Measurements from ENCODE around the gene SOX12. TPM values are rescaled to one million over a fixed set of nuclear protein-coding genes. Genes with fewer than 3 reads are reported as not detected.

SOX12 gene
- total RNA-seq, 4 donors from 2014 or later, result 4.7 to 9.9 (median 5.4) TPM

DNA sequence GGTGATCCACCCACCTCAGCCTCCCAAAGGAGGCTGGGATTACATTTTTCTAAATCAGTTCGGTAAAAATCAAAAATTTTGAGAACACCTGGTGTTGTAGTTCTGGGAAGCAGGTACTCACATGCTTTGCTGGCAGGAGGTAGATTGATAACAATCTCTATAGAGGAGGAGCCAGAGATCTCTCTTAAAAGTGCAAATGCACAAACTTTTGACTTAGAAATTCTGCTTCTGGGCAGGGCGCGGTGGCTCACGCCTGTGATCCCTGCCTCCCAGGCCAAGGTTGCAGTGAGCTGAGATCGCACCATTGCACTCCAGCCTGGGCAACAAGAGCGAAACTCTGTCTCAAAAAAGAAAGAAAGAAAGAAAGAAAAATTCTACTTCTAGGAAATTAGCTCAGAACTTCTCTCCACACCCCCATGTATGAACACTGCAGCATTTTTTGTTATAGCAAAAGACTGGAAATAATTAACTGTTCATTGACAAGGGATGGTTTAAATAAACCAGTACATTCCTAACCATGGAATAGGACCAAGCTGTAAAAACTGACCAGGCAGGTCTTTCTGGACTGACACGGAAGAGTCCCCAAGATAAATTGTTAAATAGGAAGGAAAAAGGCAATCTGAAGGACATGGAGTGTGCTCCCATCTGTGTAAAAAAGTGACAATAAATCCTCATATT, 40.8 kb downstream of the SOX12 start:
- TF ChIP-seq, protein P1, sequence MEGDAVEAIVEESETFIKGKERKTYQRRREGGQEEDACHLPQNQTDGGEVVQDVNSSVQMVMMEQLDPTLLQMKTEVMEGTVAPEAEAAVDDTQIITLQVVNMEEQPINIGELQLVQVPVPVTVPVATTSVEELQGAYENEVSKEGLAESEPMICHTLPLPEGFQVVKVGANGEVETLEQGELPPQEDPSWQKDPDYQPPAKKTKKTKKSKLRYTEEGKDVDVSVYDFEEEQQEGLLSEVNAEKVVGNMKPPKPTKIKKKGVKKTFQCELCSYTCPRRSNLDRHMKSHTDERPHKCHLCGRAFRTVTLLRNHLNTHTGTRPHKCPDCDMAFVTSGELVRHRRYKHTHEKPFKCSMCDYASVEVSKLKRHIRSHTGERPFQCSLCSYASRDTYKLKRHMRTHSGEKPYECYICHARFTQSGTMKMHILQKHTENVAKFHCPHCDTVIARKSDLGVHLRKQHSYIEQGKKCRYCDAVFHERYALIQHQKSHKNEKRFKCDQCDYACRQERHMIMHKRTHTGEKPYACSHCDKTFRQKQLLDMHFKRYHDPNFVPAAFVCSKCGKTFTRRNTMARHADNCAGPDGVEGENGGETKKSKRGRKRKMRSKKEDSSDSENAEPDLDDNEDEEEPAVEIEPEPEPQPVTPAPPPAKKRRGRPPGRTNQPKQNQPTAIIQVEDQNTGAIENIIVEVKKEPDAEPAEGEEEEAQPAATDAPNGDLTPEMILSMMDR (IDR thresholded peaks at IDR 0.05), result no peak
- no peak for TF ChIP-seq POLR2A (IDR thresholded peaks at IDR 0.05)
- H3K4me3 ChIP-seq (ENCODE audit: low read depth, poor library complexity, severe bottlenecking), result no peak overlapping the region
- WGBS, 2 donors, result 37 to 41% methylated on average over 7 of the region's 7 CpGs
- DNase-seq (ENCODE audit: low spot score in 2 of 2), result no peak
- intact Hi-C loops (cut with DNase I; ENCODE audit: low total_unique reads), result no loop called here

DNA sequence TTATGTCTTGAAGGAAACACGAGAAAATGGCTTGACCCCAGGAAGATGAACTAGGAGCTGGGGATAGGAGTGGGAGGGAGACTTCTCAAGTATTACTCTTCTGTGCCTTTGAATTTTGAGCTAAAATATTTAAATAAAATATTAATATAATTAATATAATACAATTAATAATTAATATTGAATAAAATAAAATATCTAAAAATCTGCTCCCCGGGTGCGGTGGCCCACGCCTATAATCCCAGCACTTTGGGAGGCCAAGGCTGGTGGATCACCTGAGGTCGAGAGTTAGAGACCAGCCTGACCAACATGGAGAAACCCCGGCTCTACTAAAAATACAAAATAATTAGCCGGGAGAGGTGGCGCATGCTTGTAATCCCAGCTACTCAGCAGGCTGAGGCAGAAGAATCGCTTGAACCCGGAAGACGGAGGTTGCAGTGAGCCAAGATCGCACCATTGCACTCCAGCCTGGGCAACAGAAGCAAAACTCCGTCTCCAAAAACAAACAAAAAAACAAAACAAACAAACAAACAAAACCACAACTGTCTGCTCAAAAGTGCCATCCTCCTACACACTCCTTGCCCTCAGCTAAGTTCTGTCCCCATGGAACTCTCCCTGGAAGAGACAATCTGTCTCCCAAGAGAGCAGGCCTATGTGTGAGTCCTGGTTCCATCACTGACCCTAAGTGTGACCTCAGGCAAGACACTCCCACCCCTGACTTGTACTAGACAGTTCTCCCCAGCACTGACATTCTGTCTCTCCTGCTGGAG, 41.5 kb downstream of the SOX12 start:
- DNase-seq (ENCODE audit: low spot score in 2 of 2), result no peak
- intact Hi-C loops (cut with DNase I; ENCODE audit: low total_unique reads), result no loop called here
- TF ChIP-seq POLR2A (IDR thresholded peaks at IDR 0.05), result no peak
- TF ChIP-seq, protein P1 (IDR thresholded peaks at IDR 0.05), result no peak
- no peak overlapping the region for H3K4me3 ChIP-seq (ENCODE audit: low read depth, poor library complexity, severe bottlenecking)
- WGBS, 2 donors, result 67 to 70% methylated on average over 12 to 13 of the region's 13 CpGs

DNA sequence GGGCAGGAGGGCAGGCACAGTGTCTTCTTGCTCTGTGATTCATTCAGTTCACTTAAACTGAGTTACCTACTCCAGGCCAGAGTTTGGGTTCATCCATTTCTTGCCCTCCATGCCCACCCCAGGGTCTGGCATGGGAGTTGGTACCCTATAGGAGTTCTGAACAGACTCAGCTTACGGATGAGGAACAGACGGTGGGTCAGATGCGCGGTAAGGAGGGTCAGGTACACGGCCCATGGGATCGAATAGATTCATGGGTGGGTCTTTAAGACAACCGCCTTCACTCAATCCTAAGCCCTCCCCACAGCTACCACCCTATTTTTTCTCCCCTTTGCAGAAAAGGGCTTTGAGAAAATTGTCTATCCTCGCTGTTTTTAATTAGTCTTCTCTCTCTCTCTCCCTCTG, 42.1 kb downstream of the SOX12 start:
- no peak overlapping the region for H3K4me3 ChIP-seq (ENCODE audit: low read depth, poor library complexity, severe bottlenecking)
- intact Hi-C loops (cut with DNase I; ENCODE audit: low total_unique reads), result no loop called here
- WGBS, 2 donors, result 60 to 91% methylated on average over 8 of the region's 8 CpGs
- no peak for DNase-seq (ENCODE audit: low spot score in 2 of 2)
- TF ChIP-seq POLR2A (IDR thresholded peaks at IDR 0.05), result no peak
- TF ChIP-seq, protein P1 (IDR thresholded peaks at IDR 0.05), result no peak

DNA sequence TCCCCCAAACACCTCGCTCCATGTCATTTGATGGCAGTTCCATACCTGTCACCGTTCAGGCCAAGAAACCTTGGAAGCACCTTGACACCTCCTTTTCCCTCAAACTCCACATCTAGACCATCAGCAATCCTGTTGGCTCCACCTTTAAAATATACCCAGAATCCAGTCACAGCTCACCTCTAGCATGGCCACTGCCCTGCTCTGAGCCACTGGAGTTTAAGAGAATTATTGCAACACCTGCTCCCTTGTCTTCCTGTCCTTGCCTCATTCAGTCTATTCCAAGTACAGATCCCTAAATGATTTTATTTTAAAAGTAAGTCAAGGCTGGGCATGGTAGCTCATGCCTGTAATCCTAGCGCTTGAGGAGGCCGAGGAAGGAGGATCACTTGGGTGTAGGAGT, 43.6 kb downstream of the SOX12 start:
- TF ChIP-seq, protein P1 (IDR thresholded peaks at IDR 0.05), result no peak
- no peak for TF ChIP-seq POLR2A (IDR thresholded peaks at IDR 0.05)
- intact Hi-C loops (cut with DNase I; ENCODE audit: low total_unique reads), result no loop called here
- WGBS, 2 donors, result 83 to 100% methylated on average over 4 of the region's 4 CpGs
- no peak for DNase-seq (ENCODE audit: low spot score in 2 of 2)
- H3K4me3 ChIP-seq (ENCODE audit: low read depth, poor library complexity, severe bottlenecking), result no peak overlapping the region

DNA sequence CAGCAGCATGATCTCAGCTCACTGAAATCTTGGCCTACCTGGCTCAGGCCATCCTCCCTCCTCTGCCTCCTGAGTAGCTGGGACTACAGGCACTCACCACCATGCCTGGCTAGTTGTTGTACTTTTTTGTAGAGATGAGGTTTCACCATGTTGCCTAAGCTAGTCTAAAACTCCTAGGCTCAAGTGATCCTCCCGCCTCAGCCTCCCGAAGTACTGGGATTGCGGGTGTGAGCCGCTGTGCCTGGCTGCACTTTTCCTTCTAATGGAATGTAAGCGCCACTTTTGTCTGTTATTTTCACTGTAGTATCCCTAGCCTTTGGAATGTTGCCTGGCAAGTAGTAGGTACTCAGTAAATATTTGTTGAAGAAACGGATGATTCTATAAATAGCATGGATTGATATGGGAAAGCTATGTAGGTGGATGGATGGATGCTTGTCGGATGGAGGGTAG, 44.8 kb downstream of the SOX12 start:
- no peak for TF ChIP-seq POLR2A (IDR thresholded peaks at IDR 0.05)
- TF ChIP-seq, protein P1 (IDR thresholded peaks at IDR 0.05), result no peak
- no peak overlapping the region for H3K4me3 ChIP-seq (ENCODE audit: low read depth, poor library complexity, severe bottlenecking)
- DNase-seq (ENCODE audit: low spot score in 2 of 2), result no peak
- 84 to 86% methylated on average over 7 of the region's 7 CpGs for WGBS, 2 donors
- intact Hi-C loops (cut with DNase I; ENCODE audit: low total_unique reads), result no loop called here

All from lower leg skin (tissue), 4 donors.